GM21423 (cell line): ENCODE data around the gene TMPRSS2.

ENCODE experiments used
- ATAC-seq: cut with Tn5 transposase; IDR thresholded peaks from one replicate; pipeline ENCODE4 v1.9.1; 2021; ENCODE audit warnings: mild to moderate bottlenecking, moderate library complexity; ENCODE audit not compliant: unreplicated experiment

TMPRSS2 gene

GRCh38 chr21:41510500-41510899, 2.5 kb upstream of the TMPRSS2 start:
- no peak for ATAC-seq

- ATAC-seq = no peak
Observed at GRCh38 chr21:41509733-41510132, 1.8 kb upstream of the TMPRSS2 start.

- ATAC-seq = no peak
Observed at GRCh38 chr21:41509145-41509496, 1.2 kb upstream of the TMPRSS2 start.

GRCh38 chr21:41508415-41509144, 622 bp upstream of the TMPRSS2 start:
- no peak for ATAC-seq

- ATAC-seq = no peak
Observed at GRCh38 chr21:41506611-41507520, 1.1 kb downstream of the TMPRSS2 start.

- no peak for ATAC-seq
Observed at GRCh38 chr21:41506005-41506594, 1.9 kb downstream of the TMPRSS2 start.

GRCh38 chr21:41504030-41504429, 3.9 kb downstream of the TMPRSS2 start:
- no peak for ATAC-seq

GRCh38 chr21:41503331-41503730, 4.6 kb downstream of the TMPRSS2 start:
- ATAC-seq = no peak

GRCh38 chr21:41501919-41502318, 6.0 kb downstream of the TMPRSS2 start:
- no peak for ATAC-seq

GRCh38 chr21:41500931-41501381, 7.0 kb downstream of the TMPRSS2 start:
- ATAC-seq = no peak

- no peak for ATAC-seq
Observed at GRCh38 chr21:41500363-41500762, 7.6 kb downstream of the TMPRSS2 start.

- ATAC-seq = no peak
Observed at GRCh38 chr21:41499920-41500319, 8.0 kb downstream of the TMPRSS2 start.

- ATAC-seq = no peak
Observed at GRCh38 chr21:41497788-41498187, 10.2 kb downstream of the TMPRSS2 start.

GRCh38 chr21:41497008-41497407, 10.9 kb downstream of the TMPRSS2 start:
- no peak for ATAC-seq

- no peak for ATAC-seq
Observed at GRCh38 chr21:41494242-41494641, 13.7 kb downstream of the TMPRSS2 start.

GRCh38 chr21:41491412-41491811, 16.5 kb downstream of the TMPRSS2 start:
- ATAC-seq = no peak

GRCh38 chr21:41490330-41490729, 17.6 kb downstream of the TMPRSS2 start:
- no peak for ATAC-seq

GRCh38 chr21:41489329-41489728, 18.6 kb downstream of the TMPRSS2 start:
- no peak for ATAC-seq

- no peak for ATAC-seq
Observed at GRCh38 chr21:41488080-41488479, 19.9 kb downstream of the TMPRSS2 start.

- ATAC-seq = no peak
Observed at GRCh38 chr21:41487082-41487481, 20.9 kb downstream of the TMPRSS2 start.

GRCh38 chr21:41483973-41484372, 24.0 kb downstream of the TMPRSS2 start:
- no peak for ATAC-seq

GRCh38 chr21:41483415-41483814, 24.5 kb downstream of the TMPRSS2 start:
- ATAC-seq = no peak
